Endothelial cell of umbilical vein (primary cell): Measurements from ENCODE around the gene CHD6. TPM values are rescaled to one million over a fixed set of nuclear protein-coding genes. Genes with fewer than 3 reads are reported as not detected.

Experiments
- BruUV-seq: library from RNA; stranded (reverse); fragments of 400-500 nt; replicated peaks from 2 replicates; lab custom pipeline; 2021; lab: Mats Ljungman, UMichigan
- CTCF ChIA-PET: fragments of 300-600, 350-600 bp; sonication (Branson Sonifier 250); formaldehyde crosslinking; loops from one replicate; lab custom pipeline; 2021; ENCODE audit warnings: antibody characterized with exemption, inconsistent platforms; lab: Charles Lee
- POLR2A ChIA-PET: fragments of 300-600, 350-600 bp; sonication (Branson Sonifier 250); formaldehyde crosslinking; loops from one replicate; lab custom pipeline; 2021; ENCODE audit warnings: antibody characterized with exemption, inconsistent platforms; lab: Charles Lee
- DNase-seq: peaks from one replicate; pipeline ENCODE4 v3.0.0-alpha.2; 2011; ENCODE audit warnings: low read depth, low spot score
- FAIRE-seq: peaks from 2 replicates; lab custom pipeline; 2011; peaks lifted over from hg19 to GRCh38; lab: Jason Lieb, UNC
- H2AFZ ChIP-seq: 2 replicates; pipeline ENCODE4 v1.6.0; 2012; ENCODE audit warnings: low read depth, low read length, control low read depth, inconsistent platforms
- H3K27ac ChIP-seq: 2 replicates; pipeline ENCODE4 v1.5.1; 2011; ENCODE audit warnings: low read depth, mild to moderate bottlenecking, control low read depth, low read length, moderate library complexity; ENCODE audit not compliant: insufficient read depth
- H3K27me3 ChIP-seq, 2 experiments: 2 replicates each; pipeline versions ENCODE4 v1.6.0 to v1.6.1; 2011; ENCODE audit warnings: low read length in 2 of 2, mixed read lengths in 1 of 2; ENCODE audit not compliant: control insufficient read depth in 2 of 2, insufficient read depth in 2 of 2
- H3K36me3 ChIP-seq, 2 experiments: 2 replicates in 1 of 2; 3 replicates in 1 of 2; pipeline ENCODE4 v1.5.1; 2011; ENCODE audit warnings: low read length in 2 of 2, mild to moderate bottlenecking in 1 of 2, moderate library complexity in 1 of 2; ENCODE audit not compliant: control insufficient read depth in 2 of 2, insufficient read depth in 2 of 2; ENCODE audit errors: extremely low read depth in 1 of 2
- H3K4me1 ChIP-seq: 3 replicates; pipeline ENCODE4 v1.5.1; 2011; ENCODE audit warnings: mild to moderate bottlenecking, low read length; ENCODE audit not compliant: control insufficient read depth, insufficient read depth; ENCODE audit errors: extremely low read depth
- H3K4me2 ChIP-seq: 2 replicates; pipeline ENCODE4 v1.6.1; 2011; ENCODE audit warnings: low read length, control low read depth, mixed read lengths; ENCODE audit not compliant: insufficient read depth
- H3K4me3 ChIP-seq, 3 experiments: fragments of 200-600 bp in 1 of 3; sonication (generic), shearing (Covaris generic) in 1 of 3; replicated peaks in 1 of 3; 2 replicates each; pipeline ENCODE4 v1.5.1; 2011 to 2016; ENCODE audit warnings: control low read depth in 3 of 3, low read length in 3 of 3, mild to moderate bottlenecking in 2 of 3, inconsistent platforms in 1 of 3, low read depth in 1 of 3, moderate library complexity in 1 of 3; ENCODE audit not compliant: insufficient read depth in 1 of 3
- H3K79me2 ChIP-seq: 2 replicates; pipeline ENCODE4 v1.6.0; 2012; ENCODE audit warnings: low read length, inconsistent platforms; ENCODE audit not compliant: control insufficient read depth, insufficient read depth
- H3K9ac ChIP-seq: replicated peaks from 2 replicates; pipeline ENCODE3; 2011; ENCODE audit warnings: low read length, control low read depth; ENCODE audit not compliant: insufficient read depth; ENCODE audit errors: extremely low read depth
- H3K9me1 ChIP-seq: replicated peaks from 3 replicates; pipeline ENCODE4 v1.6.0; 2011; ENCODE audit warnings: mild to moderate bottlenecking, low read length; ENCODE audit not compliant: control insufficient read depth, insufficient read depth; ENCODE audit errors: extremely low read depth
- H3K9me3 ChIP-seq: replicated peaks from 2 replicates; pipeline ENCODE4 v1.5.1; 2012; ENCODE audit warnings: low read length, inconsistent platforms; ENCODE audit not compliant: control insufficient read depth, insufficient read depth
- H4K20me1 ChIP-seq: replicated peaks from 2 replicates; pipeline ENCODE3; 2011; ENCODE audit warnings: mild to moderate bottlenecking, low read length; ENCODE audit not compliant: control insufficient read depth, insufficient read depth; ENCODE audit errors: extremely low read depth
- CTCF ChIP-seq, 2 donors: IDR thresholded peaks; 1 replicate in 1 of 2; 2 replicates in 1 of 2; pipeline ENCODE4 v1.5.1; 2011; ENCODE audit warnings: low read length in 2 of 2, mild to moderate bottlenecking in 2 of 2, moderate library complexity in 2 of 2, control low read depth in 1 of 2, inconsistent platforms in 1 of 2, low read depth in 1 of 2; ENCODE audit not compliant: insufficient read depth in 1 of 2; ENCODE audit errors: extremely low read depth in 1 of 2
- FOS ChIP-seq: IDR thresholded peaks from 2 replicates; pipeline ENCODE4 v1.6.1; 2011; ENCODE audit warnings: mild to moderate bottlenecking, low read length, moderate library complexity, borderline replicate concordance; ENCODE audit not compliant: insufficient read depth
- GATA2 ChIP-seq: IDR thresholded peaks from 2 replicates; pipeline ENCODE4 v1.7.0; 2011; ENCODE audit warnings: low read depth, mild to moderate bottlenecking, moderate library complexity, mixed read lengths, low read length; ENCODE audit not compliant: insufficient read length, insufficient read depth
- JUN ChIP-seq: IDR thresholded peaks from 2 replicates; pipeline ENCODE4 v1.6.1; 2011; ENCODE audit warnings: borderline replicate concordance, low read depth; ENCODE audit not compliant: insufficient read length, insufficient read depth
- MAX ChIP-seq: IDR thresholded peaks from 2 replicates; pipeline ENCODE4 v1.6.1; 2011; ENCODE audit not compliant: insufficient read depth, insufficient read length
- MYC ChIP-seq: IDR thresholded peaks from one replicate; pipeline ENCODE4 v1.6.1; 2011; ENCODE audit warnings: mild to moderate bottlenecking, low read depth, low read length
- POLR2A ChIP-seq: IDR thresholded peaks from 2 replicates; pipeline ENCODE4 v1.6.1; 2012; ENCODE audit warnings: low read depth, mild to moderate bottlenecking, control low read depth, low read length
- POLR2AphosphoS5 ChIP-seq: IDR thresholded peaks from 2 replicates; pipeline ENCODE4 v1.6.1; 2012; ENCODE audit warnings: low read depth, mild to moderate bottlenecking, control low read depth, low read length, moderate library complexity; ENCODE audit not compliant: insufficient read depth
- dilution Hi-C: fragments of 300-500 bp; cut with MboI; formaldehyde crosslinking; loops from one replicate; pipeline ENCODE4 v1.15.0; 2019; ENCODE audit warnings: low sequenced_read_pairs; ENCODE audit not compliant: extremely low pct_ligation_motif_present
- intact Hi-C: fragments of 100-400 bp; cut with micrococcal nuclease; formaldehyde crosslinking; loops from one replicate; pipeline ENCODE4 v1.10.0; 2022
- polyA plus RNA-seq, 4 experiments: library from polyadenylated mRNA; depleted of rRNA in 3 of 4; stranded (reverse) in 3 of 4; unstranded in 1 of 4; fragments of >200 nt; gene quantifications; 2 replicates each; pipeline versions ENCODE4 v1.2.1 to v1.2.3, GENCODE V29; 2011 to 2012; ENCODE audit warnings: missing spikeins in 1 of 4
- total RNA-seq: library from RNA; stranded (reverse); gene quantifications from 2 replicates; pipeline ENCODE4 v1.2.3, GENCODE V29; 2021

Gene CHD6
- total and polyA plus RNA-seq, 2 donors (not counting 3 experiments of a cell fraction or from before 2014, with no cell fraction given): 7.2 to 33.7 TPM

GRCh38 chr20:41587956-41588355 is 30.2 kb downstream of the CHD6 start:
- POLR2A ChIA-PET: no interaction called here
- no peak overlapping the region for H2AFZ ChIP-seq
- H3K9me1 ChIP-seq: no peaks in the 10 kb centered on the region
- intact Hi-C loops (no loop called here), dilution Hi-C loops (no loop called here)
- no peak overlapping the region for H3K9ac ChIP-seq
- no peaks in the 10 kb centered on the region for H3K9me3 ChIP-seq
- BruUV-seq: no TSS peak
- DNase-seq: no peak
- H3K79me2 ChIP-seq: peaks cover 23% of the 10 kb centered on the region
- CTCF ChIA-PET: interaction anchor here (1.0 kb wide), 1 partner anchor 21 kb away, joined by 3 read pairs; no protein-coding TSS in a partner anchor
- no peak overlapping the region for H3K27ac ChIP-seq
- H3K36me3 ChIP-seq: no peaks in the 10 kb centered on the region
- peaks cover 9% of the 10 kb centered on the region for H4K20me1 ChIP-seq
- H3K4me2 ChIP-seq: no peak overlapping the region
- no peak overlapping the region for H3K4me3 ChIP-seq
- TF ChIP-seq POLR2AphosphoS5 (no peak), GATA2 (no peak), POLR2A (no peak), FOS (no peak), MYC (no peak)
- FAIRE-seq: no peak
- no peaks in the 10 kb centered on the region for H3K27me3 ChIP-seq
- no peaks in the 10 kb centered on the region for H3K4me1 ChIP-seq

- H3K27me3 ChIP-seq: no peaks in the 10 kb centered on the region
- POLR2A ChIA-PET: no interaction called here
- no peaks in the 10 kb centered on the region for H3K4me1 ChIP-seq
- no TSS peak for BruUV-seq
- H3K79me2 ChIP-seq: peaks cover 25% of the 10 kb centered on the region
- H3K9me1 ChIP-seq: no peaks in the 10 kb centered on the region
- H3K4me3 ChIP-seq: no peak overlapping the region
- no peak for DNase-seq
- no peak overlapping the region for H3K4me2 ChIP-seq
- FAIRE-seq: no peak
- peaks cover 9% of the 10 kb centered on the region for H4K20me1 ChIP-seq
- intact Hi-C loops: no loop called here
- dilution Hi-C loops: no loop called here
- CTCF ChIA-PET: interaction anchor here (0.7 to 1.0 kb wide), 3 partner anchors 9 to 22 kb away, joined by 3 to 4 read pairs (median 3); no protein-coding TSS in a partner anchor
- H3K9me3 ChIP-seq: no peaks in the 10 kb centered on the region
- no peak overlapping the region for H2AFZ ChIP-seq
- no peak overlapping the region for H3K27ac ChIP-seq
- H3K36me3 ChIP-seq: no peaks in the 10 kb centered on the region
- H3K9ac ChIP-seq: no peak overlapping the region
- TF ChIP-seq JUN: no peak
- no peak for TF ChIP-seq MAX
- TF ChIP-seq CTCF (IDR thresholded peaks at IDR 0.05; ENCODE audit: extremely low read depth in 1 of 2, insufficient read depth in 1 of 2, low read depth in 1 of 2, low read length in 2 of 2): no peak
- no peak for TF ChIP-seq POLR2A
- no peak for TF ChIP-seq FOS
- no peak for TF ChIP-seq MYC
Observed at GRCh38 chr20:41587523-41587922, 30.7 kb downstream of the CHD6 start.
